ENCODE measurements around the gene DAGLA.

DAGLA gene

GRCh38 chr11:61737636-61738386 is 57.6 kb downstream of the DAGLA start:
- H4K12ac ChIP-seq (ENCODE audit: low read depth, low read length) = no peak overlapping the region
- no peak overlapping the region for H2AFZ ChIP-seq (ENCODE audit: insufficient read depth, low read length, poor library complexity)
- H3K27me3 ChIP-seq (ENCODE audit: insufficient read depth, low read length) = no peaks in the 10 kb centered on the region
- no peak overlapping the region for H3K4ac ChIP-seq (ENCODE audit: low read depth, low read length)
- no CpG with 5 or more reads among the region's 23 CpGs for WGBS (ENCODE audit: extremely low coverage, insufficient coverage, insufficient read length)
- no peak overlapping the region for H3K4me3 ChIP-seq (ENCODE audit: low read depth, low read length)
- no peak overlapping the region for H3K14ac ChIP-seq (ENCODE audit: low read length)
- no peak overlapping the region for H2AK5ac ChIP-seq (ENCODE audit: low read length)
- no peaks in the 10 kb centered on the region for H3K9me3 ChIP-seq (ENCODE audit: insufficient read depth, low read depth, low read length)
- H3K79me2 ChIP-seq (ENCODE audit: control insufficient read depth, insufficient read depth, low read length, poor library complexity) = no peaks in the 10 kb centered on the region
- no peak overlapping the region for H3K27ac ChIP-seq (ENCODE audit: low read depth, low read length)
- no peak overlapping the region for H2BK120ac ChIP-seq (ENCODE audit: insufficient read depth, low read length, poor library complexity)
- no peaks in the 10 kb centered on the region for H3K79me1 ChIP-seq (ENCODE audit: low read length)
- no peak for DNase-seq
- no peak overlapping the region for H3K23ac ChIP-seq (ENCODE audit: low read length)
- H3K18ac ChIP-seq (ENCODE audit: low read length) = no peak overlapping the region
- no peak overlapping the region for H4K8ac ChIP-seq (ENCODE audit: low read depth, low read length)
- no peak overlapping the region for H4K91ac ChIP-seq (ENCODE audit: low read depth, low read length)
- H3K4me2 ChIP-seq (ENCODE audit: low read length) = no peak overlapping the region
- H3K9ac ChIP-seq (ENCODE audit: low read length) = no peak overlapping the region
- H3K4me1 ChIP-seq (ENCODE audit: control insufficient read depth in 1 of 2, insufficient read depth in 2 of 2, low read length in 2 of 2) = peaks cover 0 to 2% of the 10 kb centered on the region in 2 experiments
- H2BK5ac ChIP-seq (ENCODE audit: low read depth, low read length, poor library complexity) = no peak overlapping the region
- no peak overlapping the region for H2BK12ac ChIP-seq (ENCODE audit: low read length)
- H3K36me3 ChIP-seq (ENCODE audit: control insufficient read depth in 1 of 2, insufficient read depth in 2 of 2, low read length in 2 of 2) = peaks cover 0 to 14% of the 10 kb centered on the region in 2 experiments

GRCh38 chr11:61738776-61739175 is 58.6 kb downstream of the DAGLA start:
- no CpG with 5 or more reads among the region's 7 CpGs for WGBS (ENCODE audit: extremely low coverage, insufficient coverage, insufficient read length)
- no peak overlapping the region for H3K4me2 ChIP-seq (ENCODE audit: low read length)
- H4K91ac ChIP-seq (ENCODE audit: low read depth, low read length) = no peak overlapping the region
- no peak overlapping the region for H3K4me3 ChIP-seq (ENCODE audit: low read depth, low read length)
- H3K79me2 ChIP-seq (ENCODE audit: control insufficient read depth, insufficient read depth, low read length, poor library complexity) = no peaks in the 10 kb centered on the region
- H3K79me1 ChIP-seq (ENCODE audit: low read length) = no peaks in the 10 kb centered on the region
- no peak overlapping the region for H3K27ac ChIP-seq (ENCODE audit: low read depth, low read length)
- peaks cover 0 to 14% of the 10 kb centered on the region in 2 experiments for H3K36me3 ChIP-seq (ENCODE audit: control insufficient read depth in 1 of 2, insufficient read depth in 2 of 2, low read length in 2 of 2)
- no peaks in the 10 kb centered on the region for H3K27me3 ChIP-seq (ENCODE audit: insufficient read depth, low read length)
- peaks cover 0 to 2% of the 10 kb centered on the region in 2 experiments for H3K4me1 ChIP-seq (ENCODE audit: control insufficient read depth in 1 of 2, insufficient read depth in 2 of 2, low read length in 2 of 2)
- H2BK12ac ChIP-seq (ENCODE audit: low read length) = no peak overlapping the region
- no peak overlapping the region for H3K23ac ChIP-seq (ENCODE audit: low read length)
- no peak overlapping the region for H3K4ac ChIP-seq (ENCODE audit: low read depth, low read length)
- no peak overlapping the region for H2AFZ ChIP-seq (ENCODE audit: insufficient read depth, low read length, poor library complexity)
- no peak overlapping the region for H4K12ac ChIP-seq (ENCODE audit: low read depth, low read length)
- H2BK120ac ChIP-seq (ENCODE audit: insufficient read depth, low read length, poor library complexity) = no peak overlapping the region
- no peak overlapping the region for H2BK5ac ChIP-seq (ENCODE audit: low read depth, low read length, poor library complexity)
- no peaks in the 10 kb centered on the region for H3K9me3 ChIP-seq (ENCODE audit: insufficient read depth, low read depth, low read length)
- H4K8ac ChIP-seq (ENCODE audit: low read depth, low read length) = no peak overlapping the region
- no peak overlapping the region for H3K9ac ChIP-seq (ENCODE audit: low read length)
- DNase-seq = no peak
- H3K18ac ChIP-seq (ENCODE audit: low read length) = no peak overlapping the region
- H3K14ac ChIP-seq (ENCODE audit: low read length) = no peak overlapping the region
- no peak overlapping the region for H2AK5ac ChIP-seq (ENCODE audit: low read length)

DNA sequence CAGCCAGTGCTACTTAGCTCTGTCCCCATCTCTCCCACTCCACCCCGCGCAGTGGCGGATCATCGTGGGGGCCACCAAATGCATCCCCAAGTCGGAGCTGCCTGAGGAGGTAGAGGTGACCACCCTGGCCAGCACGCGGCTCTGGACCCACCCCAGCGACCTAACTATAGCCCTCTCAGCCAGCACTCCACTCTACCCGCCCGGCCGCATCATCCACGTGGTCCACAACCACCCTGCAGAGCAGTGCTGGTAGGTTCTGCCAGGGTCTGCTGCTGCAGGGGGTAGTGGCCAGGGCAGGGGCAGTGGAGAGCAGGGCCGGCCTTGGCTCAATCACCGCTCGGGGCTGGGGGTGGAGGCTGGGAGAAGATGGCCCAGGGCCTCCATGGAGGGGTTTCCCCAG is 59.2 kb downstream of the DAGLA start:
- Histone ChIP-seq H4K91ac (ENCODE audit: low read depth, low read length) (no peak overlapping the region), H3K18ac (ENCODE audit: low read length) (no peak overlapping the region), H4K8ac (ENCODE audit: low read depth, low read length) (no peak overlapping the region), H2AFZ (ENCODE audit: insufficient read depth, low read length, poor library complexity) (no peak overlapping the region), H2AK5ac (ENCODE audit: low read length) (no peak overlapping the region), H3K14ac (ENCODE audit: low read length) (no peak overlapping the region), H3K4me3 (ENCODE audit: low read depth, low read length) (no peak overlapping the region), H3K79me2 (ENCODE audit: control insufficient read depth, insufficient read depth, low read length, poor library complexity) (no peaks in the 10 kb centered on the region), H3K36me3 (ENCODE audit: control insufficient read depth in 1 of 2, insufficient read depth in 2 of 2, low read length in 2 of 2) (peaks cover 0 to 14% of the 10 kb centered on the region in 2 experiments), H4K12ac (ENCODE audit: low read depth, low read length) (no peak overlapping the region), H2BK120ac (ENCODE audit: insufficient read depth, low read length, poor library complexity) (no peak overlapping the region), H3K23ac (ENCODE audit: low read length) (no peak overlapping the region), H3K4me1 (ENCODE audit: control insufficient read depth in 1 of 2, insufficient read depth in 2 of 2, low read length in 2 of 2) (peaks cover 0 to 2% of the 10 kb centered on the region in 2 experiments), H3K79me1 (ENCODE audit: low read length) (no peaks in the 10 kb centered on the region), H3K9ac (ENCODE audit: low read length) (no peak overlapping the region), H2BK5ac (ENCODE audit: low read depth, low read length, poor library complexity) (no peak overlapping the region), H3K4ac (ENCODE audit: low read depth, low read length) (no peak overlapping the region), H3K27me3 (ENCODE audit: insufficient read depth, low read length) (no peaks in the 10 kb centered on the region), H3K9me3 (ENCODE audit: insufficient read depth, low read depth, low read length) (no peaks in the 10 kb centered on the region), H3K27ac (ENCODE audit: low read depth, low read length) (no peak overlapping the region), H2BK12ac (ENCODE audit: low read length) (no peak overlapping the region), H3K4me2 (ENCODE audit: low read length) (no peak overlapping the region)
- no CpG with 5 or more reads among the region's 15 CpGs for WGBS (ENCODE audit: extremely low coverage, insufficient coverage, insufficient read length)
- no peak for DNase-seq

- Histone ChIP-seq H3K9ac (ENCODE audit: low read length) (no peak overlapping the region), H3K36me3 (ENCODE audit: control insufficient read depth in 1 of 2, insufficient read depth in 2 of 2, low read length in 2 of 2) (peaks cover 0 to 10% of the 10 kb centered on the region in 2 experiments)
- WGBS (ENCODE audit: extremely low coverage, insufficient coverage, insufficient read length) = no CpG with 5 or more reads among the region's 7 CpGs
Measured at GRCh38 chr11:61739966-61740365, 59.8 kb downstream of the DAGLA start.

More at GRCh38 chr11:61739966-61740365, 59.8 kb downstream of the DAGLA start:
- H3K4me2 ChIP-seq (ENCODE audit: low read length) = no peak overlapping the region
- no peaks in the 10 kb centered on the region for H3K79me2 ChIP-seq (ENCODE audit: control insufficient read depth, insufficient read depth, low read length, poor library complexity)
- H2AK5ac ChIP-seq (ENCODE audit: low read length) = no peak overlapping the region
- H3K9me3 ChIP-seq (ENCODE audit: insufficient read depth, low read depth, low read length) = no peaks in the 10 kb centered on the region
- no peak overlapping the region for H3K4me3 ChIP-seq (ENCODE audit: low read depth, low read length)
- no peak overlapping the region for H2BK5ac ChIP-seq (ENCODE audit: low read depth, low read length, poor library complexity)
- no peak for DNase-seq
- no peak overlapping the region for H3K27ac ChIP-seq (ENCODE audit: low read depth, low read length)
- H4K91ac ChIP-seq (ENCODE audit: low read depth, low read length) = no peak overlapping the region
- no peaks in the 10 kb centered on the region for H3K79me1 ChIP-seq (ENCODE audit: low read length)
- no peak overlapping the region for H4K8ac ChIP-seq (ENCODE audit: low read depth, low read length)
- no peak overlapping the region for H4K12ac ChIP-seq (ENCODE audit: low read depth, low read length)
- peaks cover 0 to 2% of the 10 kb centered on the region in 2 experiments for H3K4me1 ChIP-seq (ENCODE audit: control insufficient read depth in 1 of 2, insufficient read depth in 2 of 2, low read length in 2 of 2)
- no peak overlapping the region for H3K18ac ChIP-seq (ENCODE audit: low read length)
- H3K4ac ChIP-seq (ENCODE audit: low read depth, low read length) = no peak overlapping the region
- no peak overlapping the region for H2BK120ac ChIP-seq (ENCODE audit: insufficient read depth, low read length, poor library complexity)
- H3K14ac ChIP-seq (ENCODE audit: low read length) = no peak overlapping the region
- H2AFZ ChIP-seq (ENCODE audit: insufficient read depth, low read length, poor library complexity) = no peak overlapping the region
- H2BK12ac ChIP-seq (ENCODE audit: low read length) = no peak overlapping the region
- no peaks in the 10 kb centered on the region for H3K27me3 ChIP-seq (ENCODE audit: insufficient read depth, low read length)
- no peak overlapping the region for H3K23ac ChIP-seq (ENCODE audit: low read length)

All from trophoblast cell (in vitro differentiated cells and primary cell).